Measurements from ENCODE around the gene KCND1.
"Not testable (repeated sequence)": the region's sequence is repeated elsewhere in the genome, so short reads cannot be mapped to it uniquely, and the experiment has no call there.

Gene KCND1

DNA sequence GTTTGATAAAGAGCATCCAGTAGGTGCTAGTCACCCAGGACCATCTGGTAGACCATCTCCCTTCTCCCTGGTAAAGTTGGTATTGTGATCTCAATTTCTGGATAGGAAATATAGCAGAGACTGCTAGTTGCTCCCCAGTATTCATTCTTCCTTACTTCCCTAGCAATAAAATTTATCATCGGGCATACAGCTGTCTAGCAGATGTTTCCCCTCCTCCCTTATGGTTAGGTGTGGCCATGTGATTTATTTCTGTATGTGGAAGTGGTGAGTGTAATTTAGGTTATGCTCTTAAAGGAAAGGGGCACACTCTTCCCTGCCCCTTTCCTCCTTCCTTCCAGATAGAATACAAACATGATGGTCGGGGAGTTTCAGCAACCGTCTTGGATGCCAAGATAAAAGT lies 12.3 kb upstream of the KCND1 start:
- no peaks in the 10 kb centered on the region for H3K4me1 Mint-ChIP-seq (ENCODE audit: low read depth)
- no peak overlapping the region for H3K27ac Mint-ChIP-seq
- H3K36me3 Mint-ChIP-seq (ENCODE audit: low read depth): peaks cover 64% of the 10 kb centered on the region
- no peaks in the 10 kb centered on the region for H3K9me3 Mint-ChIP-seq
- DNase-seq: no peak
- H3K27me3 Mint-ChIP-seq: peaks cover 14% of the 10 kb centered on the region
- H3K4me3 Mint-ChIP-seq: no peak overlapping the region

DNA sequence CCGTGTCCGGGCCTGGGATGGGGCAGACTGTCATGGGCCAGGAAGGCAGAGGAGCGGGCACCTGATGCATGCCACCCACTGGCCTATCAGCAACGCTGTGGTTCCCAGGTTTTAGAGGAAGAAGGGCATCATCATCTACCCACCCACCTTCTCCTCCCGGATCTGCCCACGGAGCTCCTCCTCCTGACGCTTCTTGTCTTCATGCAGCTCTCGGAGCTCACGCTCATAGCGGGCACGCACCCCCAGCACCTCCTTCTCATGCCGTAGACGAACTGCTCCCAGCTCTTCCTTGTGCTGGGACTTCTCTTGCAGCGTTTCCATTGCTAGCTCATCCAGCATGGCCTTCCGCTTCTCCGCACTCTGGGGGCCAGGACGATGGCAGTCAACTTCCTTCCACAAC lies 11.4 kb upstream of the KCND1 start:
- Mint-ChIP-seq H3K27me3 (peaks cover 13% of the 10 kb centered on the region), H3K27ac (no peak overlapping the region), H3K4me3 (no peak overlapping the region), H3K36me3 (ENCODE audit: low read depth) (peaks cover 64% of the 10 kb centered on the region), H3K4me1 (ENCODE audit: low read depth) (no peaks in the 10 kb centered on the region), H3K9me3 (no peaks in the 10 kb centered on the region)
- no peak for DNase-seq

- no peak for DNase-seq
- no peak overlapping the region for H3K4me3 Mint-ChIP-seq
- peaks cover 16% of the 10 kb centered on the region for H3K27me3 Mint-ChIP-seq
- H3K27ac Mint-ChIP-seq: no peak overlapping the region
- no peaks in the 10 kb centered on the region for H3K9me3 Mint-ChIP-seq
- H3K4me1 Mint-ChIP-seq (ENCODE audit: low read depth): no peaks in the 10 kb centered on the region
- H3K36me3 Mint-ChIP-seq (ENCODE audit: low read depth): peaks cover 75% of the 10 kb centered on the region
These were observed 9.5 kb upstream of the KCND1 start for GRCh38 chrX:48981178-48981577.

DNA sequence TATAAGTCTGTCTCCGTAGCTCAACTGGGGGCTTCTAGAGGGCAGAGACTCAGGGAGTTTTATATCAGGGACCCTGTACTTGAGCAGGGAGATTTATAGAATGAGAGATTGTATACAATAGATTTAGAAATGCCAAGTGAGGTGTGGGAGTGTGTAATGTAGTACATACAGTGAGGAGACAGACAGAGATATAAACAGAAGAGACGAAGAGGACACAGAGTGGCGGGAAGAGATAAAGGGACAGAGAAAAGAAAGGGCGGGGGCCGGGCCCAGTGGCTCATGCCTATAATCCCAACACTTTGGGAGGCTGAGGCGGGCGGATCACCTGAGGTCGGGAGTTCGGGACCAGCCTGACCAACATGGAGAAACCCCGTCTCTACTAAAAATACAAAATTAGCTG lies 8.7 kb upstream of the KCND1 start:
- H3K27ac Mint-ChIP-seq; H3K4me1 Mint-ChIP-seq (ENCODE audit: low read depth); H3K9me3 Mint-ChIP-seq; DNase-seq; H3K4me3 Mint-ChIP-seq: not testable (repeated sequence)
- Mint-ChIP-seq H3K27me3 (peaks cover 16% of the 10 kb centered on the region), H3K36me3 (ENCODE audit: low read depth) (peaks cover 78% of the 10 kb centered on the region)

DNA sequence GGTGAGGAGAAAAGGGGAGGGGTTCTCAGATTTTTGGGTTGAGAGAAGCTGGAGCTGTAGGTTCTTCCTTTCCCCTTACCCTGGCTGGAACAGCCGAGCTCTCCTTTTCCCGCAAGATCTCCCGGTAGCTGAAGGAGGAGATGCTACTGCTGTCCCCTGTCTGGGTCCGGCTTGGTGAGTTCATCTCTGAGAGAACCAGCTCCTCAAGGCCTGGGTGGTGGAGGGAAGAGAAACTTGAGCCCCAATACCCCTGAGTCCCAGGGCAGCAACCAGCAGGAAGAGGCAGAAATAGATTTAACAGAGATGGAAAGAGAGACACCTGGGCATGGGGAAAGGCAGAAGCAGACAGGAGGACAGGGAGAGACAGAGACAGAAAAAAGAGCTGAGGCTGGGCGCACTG lies 6.6 kb upstream of the KCND1 start:
- Mint-ChIP-seq H3K4me3 (no peak overlapping the region), H3K27me3 (peaks cover 20% of the 10 kb centered on the region), H3K36me3 (ENCODE audit: low read depth) (peaks cover 70% of the 10 kb centered on the region), H3K27ac (no peak overlapping the region), H3K9me3 (no peaks in the 10 kb centered on the region), H3K4me1 (ENCODE audit: low read depth) (peaks cover under 1% of the 10 kb centered on the region)
- no peak for DNase-seq

DNA sequence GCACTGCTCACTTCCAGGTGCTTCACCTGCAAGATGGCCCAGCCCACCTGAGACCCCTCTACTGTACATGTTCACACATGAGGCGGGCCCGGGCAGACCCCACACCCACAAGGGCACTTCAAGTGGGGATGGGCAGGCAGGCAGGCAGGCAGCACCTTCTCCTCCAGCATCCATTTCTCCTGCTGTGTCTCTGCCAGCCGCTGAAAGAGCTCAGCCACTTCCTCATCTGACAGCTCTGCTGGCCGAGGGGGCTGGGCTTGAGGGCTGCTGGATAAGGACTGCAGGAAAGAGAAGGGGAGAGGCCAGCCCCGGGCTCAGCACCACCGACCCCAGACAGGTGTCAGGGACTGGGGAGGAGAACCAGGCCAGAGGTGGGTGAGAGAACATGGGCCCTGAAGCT lies 4.4 kb upstream of the KCND1 start:
- no peak for DNase-seq
- H3K4me1 Mint-ChIP-seq (ENCODE audit: low read depth): peaks cover 15% of the 10 kb centered on the region
- peaks cover 27% of the 10 kb centered on the region for H3K27me3 Mint-ChIP-seq
- H3K36me3 Mint-ChIP-seq (ENCODE audit: low read depth): peaks cover 50% of the 10 kb centered on the region
- H3K9me3 Mint-ChIP-seq: no peaks in the 10 kb centered on the region
- no peak overlapping the region for H3K4me3 Mint-ChIP-seq
- peak overlapping the region; percentile 45 for H3K27ac Mint-ChIP-seq

DNA sequence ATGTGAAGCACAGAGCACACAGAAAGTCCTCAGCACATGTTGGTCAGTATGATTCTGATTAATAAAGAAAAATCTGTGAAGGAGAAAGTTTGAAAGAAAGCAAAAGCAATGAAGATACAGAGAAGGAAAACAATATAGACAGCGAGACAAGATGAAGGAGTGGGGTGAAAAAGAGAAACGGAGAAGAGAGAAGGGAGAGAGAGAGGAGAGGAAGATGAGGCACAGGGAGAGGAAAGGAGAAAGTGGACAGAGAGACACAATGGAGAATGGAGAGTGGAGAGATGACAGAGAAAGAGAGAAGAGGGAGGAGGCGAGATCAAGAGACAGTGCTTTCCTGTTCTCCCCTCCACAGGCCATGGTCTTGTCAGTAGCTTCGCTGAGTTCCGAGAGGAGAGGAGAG lies 3.9 kb upstream of the KCND1 start:
- Mint-ChIP-seq H3K36me3 (ENCODE audit: low read depth) (peaks cover 45% of the 10 kb centered on the region), H3K27ac (no peak overlapping the region), H3K9me3 (no peaks in the 10 kb centered on the region), H3K4me1 (ENCODE audit: low read depth) (peaks cover 15% of the 10 kb centered on the region), H3K27me3 (peaks cover 33% of the 10 kb centered on the region), H3K4me3 (no peak overlapping the region)
- DNase-seq: no peak

DNA sequence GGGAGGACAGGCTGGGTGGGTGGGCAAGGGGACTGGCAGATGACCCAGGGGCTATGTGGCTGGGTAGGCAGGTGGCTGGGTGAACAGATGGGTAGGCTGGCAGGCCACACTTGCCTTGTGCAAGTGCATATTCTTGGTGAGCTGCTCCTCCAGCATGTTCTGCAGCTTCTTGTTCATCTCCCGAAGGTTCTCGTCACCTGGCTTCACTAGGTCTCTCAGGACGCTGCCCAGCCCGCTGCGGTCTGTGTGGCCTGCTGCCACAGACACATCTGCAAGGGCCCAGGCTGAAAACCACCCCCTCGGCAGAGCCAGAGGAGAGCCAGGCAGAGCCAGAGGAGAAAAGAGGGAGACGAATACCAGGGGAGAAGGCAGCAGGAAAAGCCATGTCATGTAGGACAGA lies 3.4 kb upstream of the KCND1 start:
- Mint-ChIP-seq H3K4me1 (ENCODE audit: low read depth) (peaks cover 15% of the 10 kb centered on the region), H3K27me3 (peaks cover 35% of the 10 kb centered on the region), H3K4me3 (no peak overlapping the region), H3K27ac (no peak overlapping the region), H3K9me3 (no peaks in the 10 kb centered on the region), H3K36me3 (ENCODE audit: low read depth) (peaks cover 42% of the 10 kb centered on the region)
- DNase-seq: no peak

DNA sequence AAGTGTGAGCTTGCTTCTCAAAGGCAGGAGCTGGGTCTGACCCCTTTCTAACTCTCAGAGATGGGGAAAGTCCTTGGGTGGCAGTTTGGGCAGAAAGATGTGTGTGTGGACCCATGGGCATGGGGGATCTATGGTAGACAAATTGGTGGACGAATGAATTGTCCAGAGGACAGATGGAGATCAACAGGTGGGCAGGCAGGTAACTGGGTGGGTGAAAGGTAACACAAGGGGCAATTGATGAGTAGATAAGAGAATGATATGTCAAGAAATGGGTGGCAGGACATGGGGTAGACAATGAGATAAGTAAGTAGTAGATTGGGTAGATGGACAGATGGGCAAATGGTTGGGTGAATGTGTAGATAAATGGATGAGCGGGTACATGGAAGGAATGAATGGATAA lies 2.9 kb upstream of the KCND1 start:
- DNase-seq: no peak
- Mint-ChIP-seq H3K4me3 (no peak overlapping the region), H3K27me3 (peaks cover 35% of the 10 kb centered on the region), H3K4me1 (ENCODE audit: low read depth) (peaks cover 15% of the 10 kb centered on the region), H3K27ac (no peak overlapping the region), H3K36me3 (ENCODE audit: low read depth) (peaks cover 39% of the 10 kb centered on the region), H3K9me3 (no peaks in the 10 kb centered on the region)

DNA sequence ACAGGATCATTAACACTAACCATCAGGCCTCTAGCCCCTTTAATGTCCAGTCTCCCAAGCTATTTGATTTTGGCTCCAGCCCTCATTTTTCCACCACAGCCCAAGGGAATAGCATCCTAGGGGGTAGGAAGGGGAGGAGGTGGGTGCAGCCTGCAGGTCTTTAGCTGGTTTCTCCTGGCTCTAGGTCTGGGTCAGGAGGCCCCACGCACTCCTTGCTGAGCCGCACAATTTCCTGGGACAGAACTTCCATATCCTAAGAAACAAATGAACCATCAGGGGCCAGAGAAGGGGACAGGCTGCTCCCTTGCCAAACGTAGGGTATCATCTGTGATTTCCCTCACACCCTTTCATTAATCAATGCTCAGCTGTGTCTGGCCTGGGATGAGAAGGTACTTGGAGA lies 2.4 kb upstream of the KCND1 start:
- Mint-ChIP-seq H3K27me3 (peaks cover 37% of the 10 kb centered on the region), H3K4me1 (ENCODE audit: low read depth) (peaks cover 15% of the 10 kb centered on the region), H3K9me3 (no peaks in the 10 kb centered on the region), H3K4me3 (no peak overlapping the region), H3K27ac (no peak overlapping the region), H3K36me3 (ENCODE audit: low read depth) (peaks cover 39% of the 10 kb centered on the region)
- DNase-seq: no peak

DNA sequence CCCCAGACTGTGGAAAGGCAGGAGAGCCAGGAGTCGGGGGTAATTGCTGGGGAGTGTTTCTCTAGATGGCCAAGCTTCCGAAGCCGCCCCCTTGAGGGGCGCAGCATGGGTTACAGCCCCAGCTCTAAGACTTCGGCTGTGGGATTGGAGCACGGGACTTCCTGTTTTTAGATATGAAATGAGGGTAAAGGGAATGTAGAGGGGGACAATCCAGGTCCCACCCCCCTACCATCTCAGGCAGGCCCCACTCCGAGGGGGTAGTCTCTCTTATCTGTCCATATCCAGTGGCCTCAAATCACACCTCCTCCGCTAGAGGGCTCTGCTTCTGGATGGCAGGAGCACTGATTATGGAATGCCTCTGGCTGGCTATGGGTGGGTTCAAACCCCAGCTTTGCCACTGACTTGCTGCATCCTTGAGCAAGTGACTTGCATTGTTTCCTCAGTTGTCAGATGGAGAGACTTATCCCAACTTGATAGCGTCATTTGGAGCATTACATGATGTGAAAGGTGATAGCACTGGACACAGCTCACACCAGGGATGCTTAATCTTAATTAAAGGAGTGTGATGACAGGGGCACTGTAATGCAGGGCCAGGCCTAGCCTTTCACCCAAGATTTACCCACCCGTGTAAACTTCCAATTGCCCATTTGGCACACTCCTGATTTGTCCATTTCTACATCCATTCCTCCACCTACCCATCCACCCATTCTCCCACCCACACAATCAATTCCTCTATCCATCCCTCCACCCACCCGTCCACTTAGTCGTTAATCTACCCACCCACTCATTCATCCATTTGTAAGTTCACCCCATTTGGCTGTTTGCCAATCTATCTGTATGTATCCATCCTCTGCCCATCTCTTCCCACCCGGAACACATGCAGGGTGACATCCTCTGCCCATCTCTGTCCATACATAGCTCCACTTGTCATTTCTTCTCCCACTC lies 848 bp upstream of the KCND1 start:
- H3K36me3 Mint-ChIP-seq (ENCODE audit: low read depth): peaks cover 25% of the 10 kb centered on the region

GRCh38 chrX:48969471-48969870 lies 2.2 kb downstream of the KCND1 start:
- no peaks in the 10 kb centered on the region for H3K9me3 Mint-ChIP-seq
- H3K4me1 Mint-ChIP-seq (ENCODE audit: low read depth): peaks cover 15% of the 10 kb centered on the region
- peaks cover 3% of the 10 kb centered on the region for H3K36me3 Mint-ChIP-seq (ENCODE audit: low read depth)
- peaks cover 39% of the 10 kb centered on the region for H3K27me3 Mint-ChIP-seq
- DNase-seq: no peak
- no peak overlapping the region for H3K4me3 Mint-ChIP-seq
- no peak overlapping the region for H3K27ac Mint-ChIP-seq

More for the DNA sequence above, 848 bp upstream of the KCND1 start:
- Mint-ChIP-seq H3K27me3 (peaks cover 37% of the 10 kb centered on the region), H3K27ac (no peak overlapping the region), H3K4me1 (ENCODE audit: low read depth) (peaks cover 15% of the 10 kb centered on the region), H3K4me3 (peak overlapping the region; percentile 40), H3K9me3 (no peaks in the 10 kb centered on the region)
- no peak for DNase-seq

DNA sequence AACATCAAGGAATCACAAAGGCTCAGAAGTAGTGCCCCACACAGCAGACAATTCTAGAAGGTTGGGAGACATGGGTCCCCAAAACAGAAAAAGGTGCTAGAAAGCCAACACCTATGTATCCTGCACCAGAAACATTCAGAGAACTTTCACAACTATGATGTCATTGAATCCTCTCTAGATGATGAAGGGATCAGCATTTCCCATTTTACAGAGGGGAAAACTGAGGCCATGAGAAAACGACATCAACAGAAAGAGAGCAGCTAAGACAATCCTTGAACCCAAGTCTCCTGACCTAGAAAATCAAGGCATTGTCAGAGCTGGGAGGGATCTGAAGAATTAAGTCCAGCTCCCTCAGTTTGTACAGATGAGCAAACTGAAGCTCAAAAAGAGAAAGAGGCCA lies 3.3 kb downstream of the KCND1 start:
- Mint-ChIP-seq H3K27ac (no peak overlapping the region), H3K9me3 (no peaks in the 10 kb centered on the region), H3K36me3 (ENCODE audit: low read depth) (no peaks in the 10 kb centered on the region), H3K27me3 (peaks cover 42% of the 10 kb centered on the region), H3K4me1 (ENCODE audit: low read depth) (peaks cover 15% of the 10 kb centered on the region), H3K4me3 (no peak overlapping the region)
- DNase-seq: no peak

- Mint-ChIP-seq H3K4me3 (no peak overlapping the region), H3K27me3 (peaks cover 34% of the 10 kb centered on the region)
These were observed 4.7 kb downstream of the KCND1 start for GRCh38 chrX:48966796-48967579.

GRCh38 chrX:48965959-48966358 lies 5.7 kb downstream of the KCND1 start:
- DNase-seq: no peak
- Mint-ChIP-seq H3K36me3 (ENCODE audit: low read depth) (no peaks in the 10 kb centered on the region), H3K27me3 (peaks cover 40% of the 10 kb centered on the region), H3K4me3 (no peak overlapping the region), H3K27ac (no peak overlapping the region), H3K9me3 (no peaks in the 10 kb centered on the region), H3K4me1 (ENCODE audit: low read depth) (no peaks in the 10 kb centered on the region)

More at GRCh38 chrX:48966796-48967579, 4.7 kb downstream of the KCND1 start:
- peaks cover 3% of the 10 kb centered on the region for H3K4me1 Mint-ChIP-seq (ENCODE audit: low read depth)
- no peaks in the 10 kb centered on the region for H3K9me3 Mint-ChIP-seq
- no peak overlapping the region for H3K27ac Mint-ChIP-seq
- no peaks in the 10 kb centered on the region for H3K36me3 Mint-ChIP-seq (ENCODE audit: low read depth)
- DNase-seq: no peak
